GM20000 (cell line): Measurements from ENCODE around the gene SAG.

ENCODE experiments used
- DNase-seq: peaks from one replicate; pipeline ENCODE4 v3.0.0; 2012; ENCODE audit warnings: low spot score
- CTCF ChIP-seq: IDR thresholded peaks from 2 replicates; pipeline ENCODE4 v1.5.1; 2012; ENCODE audit warnings: mild to moderate bottlenecking, control low read depth; ENCODE audit errors: extremely low read depth, missing control alignments

The SAG gene

GRCh38 chr2:233301248-233301647 is 6.4 kb upstream of the SAG start:
- no peak for TF ChIP-seq CTCF

GRCh38 chr2:233301811-233302210 is 5.8 kb upstream of the SAG start:
- DNase-seq: no peak
- TF ChIP-seq CTCF: no peak

More at GRCh38 chr2:233301248-233301647, 6.4 kb upstream of the SAG start:
- no peak for DNase-seq

- DNase-seq: no peak
- TF ChIP-seq CTCF: no peak
Observed at GRCh38 chr2:233303252-233303651, 4.4 kb upstream of the SAG start.

GRCh38 chr2:233311241-233311926 is 3.8 kb downstream of the SAG start:
- no peak for TF ChIP-seq CTCF
- no peak for DNase-seq

- TF ChIP-seq CTCF: no peak
- peak; percentile 39 for DNase-seq
Observed at GRCh38 chr2:233312874-233313273, 5.3 kb downstream of the SAG start.

- TF ChIP-seq CTCF: no peak
Observed at GRCh38 chr2:233314180-233314925, 6.7 kb downstream of the SAG start.

GRCh38 chr2:233317196-233317943 is 9.8 kb downstream of the SAG start:
- no peak for TF ChIP-seq CTCF

More at GRCh38 chr2:233314180-233314925, 6.7 kb downstream of the SAG start:
- no peak for DNase-seq

More at GRCh38 chr2:233317196-233317943, 9.8 kb downstream of the SAG start:
- no peak for DNase-seq
